Neuronal stem cell (in vitro differentiated cells): ENCODE results near the gene ARHGEF1.

Experiments used
- DNase-seq: peaks from one replicate; pipeline ENCODE4 v3.0.0-alpha.2; 2013; ENCODE audit warnings: low spot score
- H2AFZ ChIP-seq: one replicate; pipeline ENCODE4 v1.6.1; 2013; ENCODE audit warnings: mild to moderate bottlenecking, low read length, inconsistent platforms
- H2AK5ac ChIP-seq: 2 replicates; pipeline ENCODE4 v1.6.1; 2013; ENCODE audit warnings: low read depth, mild to moderate bottlenecking, inconsistent platforms, low read length, moderate library complexity, mixed read lengths
- H2BK120ac ChIP-seq: 2 replicates; pipeline ENCODE4 v1.6.1; 2013; ENCODE audit warnings: low read depth, mild to moderate bottlenecking, inconsistent platforms, low read length, moderate library complexity, mixed read lengths
- H2BK12ac ChIP-seq: one replicate; pipeline ENCODE4 v1.6.1; 2013; ENCODE audit warnings: low read length, inconsistent platforms
- H2BK15ac ChIP-seq: 2 replicates; pipeline ENCODE4 v1.6.1; 2013; ENCODE audit warnings: mild to moderate bottlenecking, low read length, inconsistent platforms, mixed read lengths
- H2BK5ac ChIP-seq: one replicate; pipeline ENCODE4 v1.6.1; 2013; ENCODE audit warnings: inconsistent platforms, mild to moderate bottlenecking, low read length, moderate library complexity
- H3K14ac ChIP-seq: one replicate; pipeline ENCODE4 v1.6.1; 2013; ENCODE audit warnings: low read length, inconsistent platforms
- H3K18ac ChIP-seq: 2 replicates; pipeline ENCODE4 v1.6.1; 2013; ENCODE audit warnings: low read length, inconsistent platforms
- H3K23ac ChIP-seq: 2 replicates; pipeline ENCODE4 v1.6.1; 2013; ENCODE audit warnings: low read depth, mild to moderate bottlenecking, mixed read lengths, low read length, inconsistent platforms; ENCODE audit not compliant: poor library complexity
- H3K27ac ChIP-seq: replicated peaks from 3 replicates; pipeline ENCODE4 v1.5.1; 2013; ENCODE audit warnings: low read length, inconsistent platforms
- H3K27me3 ChIP-seq, 3 experiments: 2 replicates each; pipeline ENCODE4 v1.6.1; 2013; ENCODE audit warnings: low read length in 3 of 3, mild to moderate bottlenecking in 2 of 3, inconsistent platforms in 1 of 3, low read depth in 1 of 3, mixed read lengths in 1 of 3, moderate library complexity in 1 of 3; ENCODE audit not compliant: control insufficient read depth in 3 of 3, insufficient read depth in 3 of 3
- H3K36me3 ChIP-seq, 2 donors: replicated peaks in 1 of 2; 2 replicates each; pipeline ENCODE4 v1.6.1; 2013; ENCODE audit warnings: low read length in 2 of 2; ENCODE audit not compliant: control insufficient read depth in 2 of 2, insufficient read depth in 2 of 2
- H3K4ac ChIP-seq: 2 replicates; pipeline ENCODE4 v1.6.1; 2013; ENCODE audit warnings: inconsistent platforms, mild to moderate bottlenecking, low read length, moderate library complexity
- H3K4me1 ChIP-seq, 2 donors: 1 replicate in 1 of 2; 2 replicates in 1 of 2; pipeline ENCODE4 v1.6.1; 2013; ENCODE audit warnings: low read length in 2 of 2, low read depth in 1 of 2; ENCODE audit not compliant: control insufficient read depth in 2 of 2, insufficient read depth in 1 of 2
- H3K4me2 ChIP-seq: one replicate; pipeline ENCODE4 v1.6.1; 2013; ENCODE audit warnings: mild to moderate bottlenecking, low read length, inconsistent platforms; ENCODE audit not compliant: insufficient read depth, poor library complexity, severe bottlenecking
- H3K4me3 ChIP-seq, 2 donors: 2 replicates each; pipeline ENCODE4 v1.5.1; 2013; ENCODE audit warnings: low read length in 2 of 2, mild to moderate bottlenecking in 2 of 2, inconsistent platforms in 1 of 2, moderate library complexity in 1 of 2
- H3K79me1 ChIP-seq: one replicate; pipeline ENCODE4 v1.6.1; 2013; ENCODE audit warnings: low read depth, mild to moderate bottlenecking, inconsistent platforms, low read length, moderate library complexity
- H3K9ac ChIP-seq: one replicate; pipeline ENCODE4 v1.6.1; 2013; ENCODE audit warnings: mild to moderate bottlenecking, low read depth, low read length, inconsistent platforms; ENCODE audit not compliant: poor library complexity
- H3K9me3 ChIP-seq, 2 donors: replicated peaks in 1 of 2; 2 replicates each; pipeline versions ENCODE3 to v1.6.1; 2013; ENCODE audit warnings: low read length in 2 of 2, mild to moderate bottlenecking in 2 of 2, inconsistent platforms in 1 of 2, low read depth in 1 of 2, mixed read lengths in 1 of 2, moderate library complexity in 1 of 2; ENCODE audit not compliant: control insufficient read depth in 2 of 2, insufficient read depth in 1 of 2
- H4K8ac ChIP-seq: one replicate; pipeline ENCODE4 v1.6.1; 2013; ENCODE audit warnings: low read depth, mild to moderate bottlenecking, inconsistent platforms, low read length, moderate library complexity
- H4K91ac ChIP-seq: one replicate; pipeline ENCODE4 v1.6.1; 2013; ENCODE audit warnings: low read length, low read depth, mild to moderate bottlenecking, inconsistent platforms; ENCODE audit not compliant: poor library complexity
- WGBS, 2 donors: extraction: QIAGEN DNeasy Blood & Tissue Kit; methylation state at CpG; one replicate each; pipeline ENCODE4 v1.1.7; 2013; ENCODE audit warnings: missing lambda C conversion rate in 2 of 2, mixed read lengths in 1 of 2; ENCODE audit not compliant: insufficient read length in 2 of 2, insufficient replicate concordance in 1 of 2; ENCODE audit errors: extremely low coverage in 2 of 2; 5-methylcytosine and 5-hydroxymethylcytosine counted together

Gene ARHGEF1

GRCh38 chr19:41924151-41925145, 41.5 kb downstream of the ARHGEF1 start:
- Histone ChIP-seq H3K4me1 (peaks cover 6 to 10% of the 10 kb centered on the region in 2 donors), H3K79me1 (no peaks in the 10 kb centered on the region), H2BK5ac (no peak overlapping the region), H3K23ac (peak overlapping the region; percentile 18), H2AFZ (no peak overlapping the region), H3K4me2 (no peak overlapping the region), H3K9me3 (peaks cover 0 to 17% of the 10 kb centered on the region in 2 donors), H2BK120ac (no peak overlapping the region), H3K4me3 (no peak overlapping the region), H3K36me3 (no peaks in the 10 kb centered on the region), H3K18ac (no peak overlapping the region), H4K8ac (no peak overlapping the region), H4K91ac (no peak overlapping the region), H3K9ac (no peak overlapping the region), H2AK5ac (no peak overlapping the region), H2BK12ac (no peak overlapping the region), H3K27me3 (peaks cover 39 to 94% (median 86%) of the 10 kb centered on the region in 3 experiments), H2BK15ac (no peak overlapping the region), H3K4ac (no peak overlapping the region), H3K27ac (no peak overlapping the region), H3K14ac (no peak overlapping the region)
- DNase-seq: no peak
- WGBS, 2 donors: no CpG with 5 or more reads among the region's 13 CpGs

- H4K91ac ChIP-seq: no peak overlapping the region
- no peak overlapping the region for H2BK5ac ChIP-seq
- H3K18ac ChIP-seq: no peak overlapping the region
- H3K9me3 ChIP-seq: peaks cover 0 to 12% of the 10 kb centered on the region in 2 donors
- H3K27ac ChIP-seq: no peak overlapping the region
- no CpG with 5 or more reads among the region's 7 CpGs for WGBS, 2 donors
- H2BK120ac ChIP-seq: no peak overlapping the region
- H3K23ac ChIP-seq: no peak overlapping the region
- H3K36me3 ChIP-seq: no peaks in the 10 kb centered on the region
- no peak overlapping the region for H2BK12ac ChIP-seq
- peaks cover 47 to 94% (median 88%) of the 10 kb centered on the region in 3 experiments for H3K27me3 ChIP-seq
- H4K8ac ChIP-seq: no peak overlapping the region
- no peak overlapping the region for H3K9ac ChIP-seq
- H3K4ac ChIP-seq: no peak overlapping the region
- peak overlapping the region in 1 of 2 donors; percentile 6 for H3K4me3 ChIP-seq
- DNase-seq: no peak
- H2AK5ac ChIP-seq: no peak overlapping the region
- H3K79me1 ChIP-seq: no peaks in the 10 kb centered on the region
- no peak overlapping the region for H2AFZ ChIP-seq
- no peak overlapping the region for H3K4me2 ChIP-seq
- H2BK15ac ChIP-seq: no peak overlapping the region
- H3K4me1 ChIP-seq: peaks cover 6 to 10% of the 10 kb centered on the region in 2 donors
- H3K14ac ChIP-seq: no peak overlapping the region
Measured at GRCh38 chr19:41925208-41926003, 42.4 kb downstream of the ARHGEF1 start.

GRCh38 chr19:41926028-41926762, 43.2 kb downstream of the ARHGEF1 start:
- Histone ChIP-seq H2BK15ac (no peak overlapping the region), H3K27ac (no peak overlapping the region), H3K18ac (no peak overlapping the region), H4K91ac (no peak overlapping the region), H2BK5ac (no peak overlapping the region), H3K4me2 (no peak overlapping the region), H3K9ac (no peak overlapping the region), H2BK120ac (no peak overlapping the region), H3K79me1 (no peaks in the 10 kb centered on the region), H3K4me1 (peaks cover 6 to 10% of the 10 kb centered on the region in 2 donors), H2AFZ (no peak overlapping the region), H3K4ac (no peak overlapping the region), H3K36me3 (no peaks in the 10 kb centered on the region), H3K14ac (no peak overlapping the region), H3K9me3 (peaks cover 0 to 11% of the 10 kb centered on the region in 2 donors), H3K4me3 (peak overlapping the region in 1 of 2 donors; percentile 6), H3K23ac (peak overlapping the region; percentile 10), H4K8ac (no peak overlapping the region), H3K27me3 (peaks cover 45 to 94% (median 88%) of the 10 kb centered on the region in 3 experiments), H2BK12ac (no peak overlapping the region), H2AK5ac (no peak overlapping the region)
- no CpG with 5 or more reads among the region's 27 CpGs for WGBS, 2 donors
- DNase-seq: no peak
